ENCODE results near the gene MT1B.

Gene MT1B

GRCh38 chr16:56636616-56637413, 14.9 kb upstream of the MT1B start:
- no peak for DNase-seq (ENCODE audit: extremely low read depth, low read depth)
- H3K4me3 ChIP-seq (replicated peaks; ENCODE audit: low read depth, low read length): no peak overlapping the region

GRCh38 chr16:56637814-56638750, 13.6 kb upstream of the MT1B start, which contains the start of gene MT1A:
TSS of gene MT1A (plus strand) at chr16:56638666. CDS start at chr16:56638739, 73 bp downstream.
- peak within 1 kb of the TSS; percentile 44 for H3K4me3 ChIP-seq (replicated peaks; ENCODE audit: low read depth, low read length)
- no peak for DNase-seq (ENCODE audit: extremely low read depth, low read depth)
- TF ChIP-seq, protein P1, sequence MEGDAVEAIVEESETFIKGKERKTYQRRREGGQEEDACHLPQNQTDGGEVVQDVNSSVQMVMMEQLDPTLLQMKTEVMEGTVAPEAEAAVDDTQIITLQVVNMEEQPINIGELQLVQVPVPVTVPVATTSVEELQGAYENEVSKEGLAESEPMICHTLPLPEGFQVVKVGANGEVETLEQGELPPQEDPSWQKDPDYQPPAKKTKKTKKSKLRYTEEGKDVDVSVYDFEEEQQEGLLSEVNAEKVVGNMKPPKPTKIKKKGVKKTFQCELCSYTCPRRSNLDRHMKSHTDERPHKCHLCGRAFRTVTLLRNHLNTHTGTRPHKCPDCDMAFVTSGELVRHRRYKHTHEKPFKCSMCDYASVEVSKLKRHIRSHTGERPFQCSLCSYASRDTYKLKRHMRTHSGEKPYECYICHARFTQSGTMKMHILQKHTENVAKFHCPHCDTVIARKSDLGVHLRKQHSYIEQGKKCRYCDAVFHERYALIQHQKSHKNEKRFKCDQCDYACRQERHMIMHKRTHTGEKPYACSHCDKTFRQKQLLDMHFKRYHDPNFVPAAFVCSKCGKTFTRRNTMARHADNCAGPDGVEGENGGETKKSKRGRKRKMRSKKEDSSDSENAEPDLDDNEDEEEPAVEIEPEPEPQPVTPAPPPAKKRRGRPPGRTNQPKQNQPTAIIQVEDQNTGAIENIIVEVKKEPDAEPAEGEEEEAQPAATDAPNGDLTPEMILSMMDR (IDR thresholded peaks at IDR 0.05; ENCODE audit: low read depth, low read length, missing control alignments): no peak

More at GRCh38 chr16:56636616-56637413, 14.9 kb upstream of the MT1B start:
- TF ChIP-seq, protein P1 (IDR thresholded peaks at IDR 0.05; ENCODE audit: low read depth, low read length, missing control alignments): no peak

GRCh38 chr16:56639045-56639444, 12.6 kb upstream of the MT1B start:
- TF ChIP-seq, protein P1 (IDR thresholded peaks at IDR 0.05; ENCODE audit: low read depth, low read length, missing control alignments): no peak
- no peak for DNase-seq (ENCODE audit: extremely low read depth, low read depth)
- no peak overlapping the region for H3K4me3 ChIP-seq (replicated peaks; ENCODE audit: low read depth, low read length)

GRCh38 chr16:56640076-56640475, 11.6 kb upstream of the MT1B start:
- no peak for DNase-seq (ENCODE audit: extremely low read depth, low read depth)
- no peak overlapping the region for H3K4me3 ChIP-seq (replicated peaks; ENCODE audit: low read depth, low read length)
- TF ChIP-seq, protein P1 (IDR thresholded peaks at IDR 0.05; ENCODE audit: low read depth, low read length, missing control alignments): no peak

- TF ChIP-seq, protein P1 (IDR thresholded peaks at IDR 0.05; ENCODE audit: low read depth, low read length, missing control alignments): no peak
- DNase-seq (ENCODE audit: extremely low read depth, low read depth): no peak
- H3K4me3 ChIP-seq (replicated peaks; ENCODE audit: low read depth, low read length): no peak overlapping the region
These were observed 10.5 kb upstream of the MT1B start for GRCh38 chr16:56641166-56641565.

- no peak for DNase-seq (ENCODE audit: extremely low read depth, low read depth)
- no peak overlapping the region for H3K4me3 ChIP-seq (replicated peaks; ENCODE audit: low read depth, low read length)
- TF ChIP-seq, protein P1 (IDR thresholded peaks at IDR 0.05; ENCODE audit: low read depth, low read length, missing control alignments): no peak
These were observed 8.5 kb upstream of the MT1B start for GRCh38 chr16:56643080-56643778.

All from HFF-Myc (cell line).